Measurements from ENCODE around the gene MAP7.

Gene MAP7

GRCh38 chr6:136365776-136366354 lies 184.4 kb downstream of the MAP7 start:
- no peak for TF ChIP-seq CTCF (conservative IDR thresholded peaks at IDR 0.05; ENCODE audit: low read depth)
- H3K27ac ChIP-seq, result no peak overlapping the region
- no peak for DNase-seq (ENCODE audit: low spot score)
- ChIA-PET CTCF (interaction anchor here (0.6 to 1.0 kb wide), 2 partner anchors 184 to 1896 kb away, joined by 3 to 4 read pairs; partner anchors contain the start of gene MAP7), POLR2A (ENCODE audit: low non-redundant PET) (no interaction called here)

- no peak for TF ChIP-seq CTCF (conservative IDR thresholded peaks at IDR 0.05; ENCODE audit: low read depth)
- ChIA-PET POLR2A (ENCODE audit: low non-redundant PET) (no interaction called here), CTCF (interaction anchor here (0.7 kb wide), 1 partner anchor 11 kb away, joined by 3 read pairs; no protein-coding TSS in a partner anchor)
- no peak overlapping the region for H3K27ac ChIP-seq
- DNase-seq (ENCODE audit: low spot score), result no peak
Measured at GRCh38 chr6:136362421-136363356, 187.5 kb downstream of the MAP7 start.

- H3K27ac ChIP-seq, result no peak overlapping the region
- ChIA-PET CTCF (interaction anchor here (0.7 kb wide), 1 partner anchor 10 kb away, joined by 3 read pairs; no protein-coding TSS in a partner anchor), POLR2A (ENCODE audit: low non-redundant PET) (no interaction called here)
- TF ChIP-seq CTCF (conservative IDR thresholded peaks at IDR 0.05; ENCODE audit: low read depth), result no peak
- no peak for DNase-seq (ENCODE audit: low spot score)
Measured at GRCh38 chr6:136361787-136362186, 188.4 kb downstream of the MAP7 start.

- DNase-seq (ENCODE audit: low spot score), result no peak
- no peak for TF ChIP-seq CTCF (conservative IDR thresholded peaks at IDR 0.05; ENCODE audit: low read depth)
- H3K27ac ChIP-seq, result no peak overlapping the region
- ChIA-PET POLR2A (ENCODE audit: low non-redundant PET) (no interaction called here), CTCF (no interaction called here)
Measured at GRCh38 chr6:136360783-136361182, 189.4 kb downstream of the MAP7 start.

- DNase-seq (ENCODE audit: low spot score), result no peak
- POLR2A ChIA-PET (ENCODE audit: low non-redundant PET), result no interaction called here
- TF ChIP-seq CTCF (conservative IDR thresholded peaks at IDR 0.05; ENCODE audit: low read depth), result no peak
- H3K27ac ChIP-seq, result no peak overlapping the region
- CTCF ChIA-PET, result no interaction called here
Measured at GRCh38 chr6:136359851-136360250, 190.4 kb downstream of the MAP7 start.

GRCh38 chr6:136351518-136352110 lies 198.6 kb downstream of the MAP7 start:
- TF ChIP-seq CTCF (conservative IDR thresholded peaks at IDR 0.05; ENCODE audit: low read depth), result no peak
- CTCF ChIA-PET, result interaction anchor here (0.6 kb wide), 1 partner anchor 10 kb away, joined by 3 read pairs; no protein-coding TSS in a partner anchor
- DNase-seq (ENCODE audit: low spot score), result no peak
- POLR2A ChIA-PET (ENCODE audit: low non-redundant PET), result no interaction called here
- no peak overlapping the region for H3K27ac ChIP-seq

Data from RWPE1 (cell line).